GM23338 (cell line): ENCODE measurements around the gene PYCR2. TPM values are rescaled to one million over a fixed set of nuclear protein-coding genes. Genes with fewer than 3 reads are reported as not detected.

ENCODE experiments used
- ATAC-seq: fragments of 200-7000 bp; cut with Tn5 transposase; 3 replicates; pipeline ENCODE4 v1.9.1; 2020
- DNase-seq: peaks from one replicate; pipeline ENCODE4 v3.0.0-alpha.2; 2015; ENCODE audit warnings: low spot score
- H2AFZ ChIP-seq: fragments of 200-600 bp; sonication (generic); 2 replicates; pipeline ENCODE4 v1.8.0; 2016; ENCODE audit warnings: antibody characterized with exemption, mild to moderate bottlenecking, moderate library complexity
- H3F3A ChIP-seq: fragments of 200-600 bp; sonication (generic); replicated peaks from 2 replicates; pipeline ENCODE4 v1.8.0; 2017; ENCODE audit warnings: antibody characterized with exemption, mixed run types, low read depth
- H3K27ac ChIP-seq: fragments of 200-600 bp; sonication (generic); 2 replicates; pipeline ENCODE4 v1.6.1; 2016; ENCODE audit warnings: low read depth
- H3K27me3 ChIP-seq: fragments of 200-600 bp; sonication (generic); 2 replicates; pipeline ENCODE4 v1.8.0; 2016; ENCODE audit warnings: mild to moderate bottlenecking, mixed run types, moderate library complexity; ENCODE audit not compliant: insufficient read depth
- H3K36me3 ChIP-seq: fragments of 200-600 bp; sonication (generic); 2 replicates; pipeline ENCODE4 v1.8.0; 2016; ENCODE audit warnings: mild to moderate bottlenecking; ENCODE audit not compliant: insufficient read depth
- H3K4me1 ChIP-seq: fragments of 200-600 bp; sonication (generic); 2 replicates; pipeline ENCODE4 v1.8.0; 2016; ENCODE audit warnings: mild to moderate bottlenecking, moderate library complexity; ENCODE audit not compliant: insufficient read depth
- H3K4me2 ChIP-seq: fragments of 200-600 bp; sonication (generic); 2 replicates; pipeline ENCODE4 v1.7.1; 2017; ENCODE audit warnings: mixed run types
- H3K4me3 ChIP-seq: fragments of 200-600 bp; sonication (generic); 2 replicates; pipeline ENCODE4 v1.6.1; 2016; ENCODE audit warnings: mixed run types
- H3K79me2 ChIP-seq: fragments of 200-600 bp; sonication (generic); replicated peaks from 2 replicates; pipeline ENCODE4 v1.8.0; 2017; ENCODE audit warnings: mild to moderate bottlenecking; ENCODE audit not compliant: insufficient read depth
- H3K9me2 ChIP-seq: fragments of 200-600 bp; sonication (generic); 2 replicates; pipeline ENCODE4 v1.8.0; 2017; ENCODE audit not compliant: insufficient read depth
- H4K20me1 ChIP-seq: fragments of 200-600 bp; sonication (generic); replicated peaks from 2 replicates; pipeline ENCODE4 v1.8.0; 2017; ENCODE audit warnings: mild to moderate bottlenecking; ENCODE audit not compliant: insufficient read depth
- H3K27ac Mint-ChIP-seq: 2 replicates; pipeline ENCODE4 v1.8.0; 2020; ENCODE audit warnings: inconsistent platforms, mild to moderate bottlenecking, moderate library complexity, mixed read lengths
- H3K27me3 Mint-ChIP-seq: 3 replicates; pipeline ENCODE4 v1.8.0; 2022; ENCODE audit warnings: low read depth, mild to moderate bottlenecking, moderate library complexity, mixed read lengths, inconsistent platforms; ENCODE audit not compliant: insufficient read depth, poor library complexity
- H3K36me3 Mint-ChIP-seq: 3 replicates; pipeline ENCODE4 v1.8.0; 2021; ENCODE audit warnings: low read depth, mild to moderate bottlenecking, inconsistent platforms, moderate library complexity, mixed read lengths
- H3K4me1 Mint-ChIP-seq: 3 replicates; pipeline ENCODE4 v1.8.0; 2020; ENCODE audit warnings: mild to moderate bottlenecking, inconsistent platforms, mixed read lengths
- H3K4me3 Mint-ChIP-seq: 3 replicates; pipeline ENCODE4 v1.8.0; 2021; ENCODE audit warnings: moderate library complexity, mild to moderate bottlenecking, inconsistent platforms, mixed read lengths
- H3K9me3 Mint-ChIP-seq: 3 replicates; pipeline ENCODE4 v1.8.0; 2020; ENCODE audit warnings: moderate library complexity, mild to moderate bottlenecking, inconsistent platforms, mixed read lengths
- CREB1 ChIP-seq: fragments of 250-450 bp; sonication (Bioruptor Pico); IDR thresholded peaks from 2 replicates; pipeline ENCODE4 v1.5.0; 2020; ENCODE audit warnings: low read depth, mild to moderate bottlenecking, moderate library complexity
- CTCF ChIP-seq, 2 experiments: fragments of 200-600 bp in 1 of 2; sonication (generic) in 1 of 2; conservative IDR thresholded peaks; 2 replicates each; pipeline versions ENCODE4 v1.5.1 to v1.6.1; 2016 to 2017; ENCODE audit warnings: antibody characterized with exemption in 2 of 2, low read depth in 2 of 2, mild to moderate bottlenecking in 2 of 2, moderate library complexity in 1 of 2
- ETS1 ChIP-seq: IDR thresholded peaks from 2 replicates; pipeline ENCODE4 v1.6.1; 2016; ENCODE audit warnings: antibody characterized with exemption
- EZH2 ChIP-seq: fragments of 200-600 bp; sonication (generic); IDR thresholded peaks from one replicate; pipeline ENCODE4 v1.8.0; 2017; ENCODE audit warnings: antibody characterized with exemption, mild to moderate bottlenecking, low read depth; ENCODE audit not compliant: unreplicated experiment
- EZH2phosphoT487 ChIP-seq: fragments of 200-600 bp; sonication (generic); IDR thresholded peaks from one replicate; pipeline ENCODE4 v1.8.1; 2018; ENCODE audit warnings: antibody characterized with exemption; ENCODE audit not compliant: unreplicated experiment
- JUNB ChIP-seq: IDR thresholded peaks from one replicate; pipeline ENCODE4 v1.6.1; 2016; ENCODE audit warnings: antibody characterized with exemption; ENCODE audit not compliant: unreplicated experiment
- NANOG ChIP-seq: IDR thresholded peaks from 2 replicates; pipeline ENCODE4 v1.6.1; 2016; ENCODE audit warnings: antibody characterized with exemption, borderline replicate concordance
- POLR2AphosphoS5 ChIP-seq: IDR thresholded peaks from 2 replicates; pipeline ENCODE4 v1.6.1; 2016; ENCODE audit warnings: antibody characterized with exemption, low read depth
- REST ChIP-seq: IDR thresholded peaks from one replicate; pipeline ENCODE4 v1.6.1; 2018; ENCODE audit warnings: antibody characterized with exemption; ENCODE audit not compliant: unreplicated experiment
- STAT1 ChIP-seq: IDR thresholded peaks from one replicate; pipeline ENCODE4 v1.6.1; 2016; ENCODE audit warnings: antibody characterized with exemption; ENCODE audit not compliant: unreplicated experiment
- ZNF114 ChIP-seq: fragments of 250-450 bp; sonication (Bioruptor Pico); IDR thresholded peaks from 2 replicates; pipeline ENCODE4 v1.5.0; 2020; ENCODE audit warnings: mild to moderate bottlenecking, moderate library complexity
- ZNF331 ChIP-seq: fragments of 250-450 bp; sonication (Bioruptor Pico); IDR thresholded peaks from 2 replicates; pipeline ENCODE4 v1.5.0; 2020; ENCODE audit warnings: low read depth, mild to moderate bottlenecking, moderate library complexity
- ZNF462 ChIP-seq: fragments of 250-450 bp; sonication (Bioruptor Pico); IDR thresholded peaks from 2 replicates; pipeline ENCODE4 v1.5.0; 2020; ENCODE audit warnings: mild to moderate bottlenecking, moderate library complexity
- polyA plus RNA-seq: library from polyadenylated mRNA; unstranded; fragments of >200 nt; fragmentation: Nextera tagmentation; extraction: Ambion mirVana; gene quantifications from 2 replicates; pipeline ENCODE4 v1.2.1, GENCODE V29; 2016
- total RNA-seq: library from RNA; depleted of rRNA; stranded (reverse); fragments of >200 nt; shearing (Covaris generic); gene quantifications from 2 replicates; pipeline ENCODE4 v1.2.3, GENCODE V29; 2014

PYCR2 gene
- total and polyA plus RNA-seq, 2 experiments from 2014 or later, result 89.1 to 109 TPM

- H3K4me2 ChIP-seq, result no peak overlapping the region
- Mint-ChIP-seq H3K9me3 (no peaks in the 10 kb centered on the region), H3K4me3 (no peak overlapping the region), H3K36me3 (no peaks in the 10 kb centered on the region), H3K27ac (no peak overlapping the region), H3K27me3 (peaks cover 2% of the 10 kb centered on the region), H3K4me1 (no peaks in the 10 kb centered on the region; the same call in 2 of the 3 replicates)
- H3K27ac ChIP-seq, result no peak overlapping the region
- no peak overlapping the region for H2AFZ ChIP-seq
- DNase-seq, result no peak
- H3F3A ChIP-seq, result no peaks in the 10 kb centered on the region; the same call in 1 of the 2 replicates
- H3K36me3 ChIP-seq, result no peaks in the 10 kb centered on the region
- no peaks in the 10 kb centered on the region for H3K27me3 ChIP-seq
- H3K9me2 ChIP-seq, result peaks cover 6% of the 10 kb centered on the region; the same call in 1 of the 2 replicates
- H3K4me3 ChIP-seq, result no peak overlapping the region
- no peak for ATAC-seq
- no peaks in the 10 kb centered on the region for H3K79me2 ChIP-seq
- TF ChIP-seq JUNB (no peak), EZH2 (no peak), CREB1 (CRISPR knock-in tag) (no peak), REST (no peak), NANOG (no peak), ZNF331 (CRISPR knock-in tag) (no peak), ZNF114 (CRISPR knock-in tag) (no peak), EZH2phosphoT487 (no peak), STAT1 (no peak), ETS1 (no peak), ZNF462 (no peak), CTCF (conservative IDR thresholded peaks at IDR 0.05; ENCODE audit: low read depth in 2 of 2) (no peak), POLR2AphosphoS5 (no peak)
- H4K20me1 ChIP-seq, result no peaks in the 10 kb centered on the region
- H3K4me1 ChIP-seq, result no peaks in the 10 kb centered on the region; the same call in 1 of the 2 replicates
Observed at GRCh38 chr1:225958041-225958440, 34.0 kb upstream of the PYCR2 start.
